GM13976 (cell line): ENCODE results near the gene ICAM5.

ENCODE experiments used
- DNase-seq: peaks from one replicate; pipeline ENCODE4 v3.0.0; 2012; ENCODE audit warnings: low spot score
- in situ Hi-C: fragments of 300-500 bp; cut with MboI; formaldehyde crosslinking; loops from one replicate; pipeline ENCODE4 v1.12.0; 2022; ENCODE audit warnings: low sequenced_read_pairs, mixed read lengths, inconsistent platforms; ENCODE audit not compliant: unreplicated experiment
- TF ChIP-seq, protein P1 (sequence below): IDR thresholded peaks from 2 replicates; pipeline ENCODE4 v1.5.1; 2012; ENCODE audit warnings: borderline replicate concordance, mild to moderate bottlenecking; ENCODE audit not compliant: insufficient read depth; ENCODE audit errors: extremely low read depth, missing control alignments, control extremely low read depth

ICAM5 gene

GRCh38 chr19:10292206-10292788, 2.5 kb downstream of the ICAM5 start:
- TF ChIP-seq, protein P1, sequence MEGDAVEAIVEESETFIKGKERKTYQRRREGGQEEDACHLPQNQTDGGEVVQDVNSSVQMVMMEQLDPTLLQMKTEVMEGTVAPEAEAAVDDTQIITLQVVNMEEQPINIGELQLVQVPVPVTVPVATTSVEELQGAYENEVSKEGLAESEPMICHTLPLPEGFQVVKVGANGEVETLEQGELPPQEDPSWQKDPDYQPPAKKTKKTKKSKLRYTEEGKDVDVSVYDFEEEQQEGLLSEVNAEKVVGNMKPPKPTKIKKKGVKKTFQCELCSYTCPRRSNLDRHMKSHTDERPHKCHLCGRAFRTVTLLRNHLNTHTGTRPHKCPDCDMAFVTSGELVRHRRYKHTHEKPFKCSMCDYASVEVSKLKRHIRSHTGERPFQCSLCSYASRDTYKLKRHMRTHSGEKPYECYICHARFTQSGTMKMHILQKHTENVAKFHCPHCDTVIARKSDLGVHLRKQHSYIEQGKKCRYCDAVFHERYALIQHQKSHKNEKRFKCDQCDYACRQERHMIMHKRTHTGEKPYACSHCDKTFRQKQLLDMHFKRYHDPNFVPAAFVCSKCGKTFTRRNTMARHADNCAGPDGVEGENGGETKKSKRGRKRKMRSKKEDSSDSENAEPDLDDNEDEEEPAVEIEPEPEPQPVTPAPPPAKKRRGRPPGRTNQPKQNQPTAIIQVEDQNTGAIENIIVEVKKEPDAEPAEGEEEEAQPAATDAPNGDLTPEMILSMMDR = no peak
- DNase-seq = peak; percentile 93
- in situ Hi-C loops = no loop called here

GRCh38 chr19:10292789-10293636, 3.3 kb downstream of the ICAM5 start:
- in situ Hi-C loops = no loop called here
- no peak for DNase-seq

DNA sequence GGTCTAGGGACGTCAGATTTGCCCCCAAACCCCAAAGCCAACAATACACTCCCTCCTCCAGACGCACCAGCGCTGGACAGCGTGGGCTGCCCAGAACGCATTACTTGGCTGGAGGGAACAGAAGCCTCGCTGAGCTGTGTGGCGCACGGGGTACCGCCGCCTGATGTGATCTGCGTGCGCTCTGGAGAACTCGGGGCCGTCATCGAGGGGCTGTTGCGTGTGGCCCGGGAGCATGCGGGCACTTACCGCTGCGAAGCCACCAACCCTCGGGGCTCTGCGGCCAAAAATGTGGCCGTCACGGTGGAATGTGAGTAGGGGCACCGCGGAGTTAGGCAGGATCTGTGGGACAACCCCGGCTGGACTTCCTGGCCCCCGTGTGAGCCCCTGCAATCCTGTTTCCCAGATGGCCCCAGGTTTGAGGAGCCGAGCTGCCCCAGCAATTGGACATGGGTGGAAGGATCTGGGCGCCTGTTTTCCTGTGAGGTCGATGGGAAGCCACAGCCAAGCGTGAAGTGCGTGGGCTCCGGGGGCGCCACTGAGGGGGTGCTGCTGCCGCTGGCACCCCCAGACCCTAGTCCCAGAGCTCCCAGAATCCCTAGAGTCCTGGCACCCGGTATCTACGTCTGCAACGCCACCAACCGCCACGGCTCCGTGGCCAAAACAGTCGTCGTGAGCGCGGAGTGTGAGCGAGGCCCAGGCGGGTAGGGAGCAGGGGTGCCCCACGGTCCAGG, 4.0 kb downstream of the ICAM5 start:
- in situ Hi-C loops = no loop called here
- no peak for DNase-seq
- TF ChIP-seq, protein P1 = no peak

More at GRCh38 chr19:10292789-10293636, 3.3 kb downstream of the ICAM5 start:
- TF ChIP-seq, protein P1 = no peak

- no peak for DNase-seq
- TF ChIP-seq, protein P1 = no peak
- in situ Hi-C loops = no loop called here
Observed at GRCh38 chr19:10294368-10294697, 4.6 kb downstream of the ICAM5 start.

GRCh38 chr19:10295305-10295846, 5.6 kb downstream of the ICAM5 start:
- DNase-seq = peak; percentile 88
- TF ChIP-seq, protein P1 = no peak
- in situ Hi-C loops = no loop called here

GRCh38 chr19:10295847-10296591, 6.3 kb downstream of the ICAM5 start:
- in situ Hi-C loops = no loop called here
- TF ChIP-seq, protein P1 = no peak
- no peak for DNase-seq
